Measurements from ENCODE around the gene SRP54.

The SRP54 gene

DNA sequence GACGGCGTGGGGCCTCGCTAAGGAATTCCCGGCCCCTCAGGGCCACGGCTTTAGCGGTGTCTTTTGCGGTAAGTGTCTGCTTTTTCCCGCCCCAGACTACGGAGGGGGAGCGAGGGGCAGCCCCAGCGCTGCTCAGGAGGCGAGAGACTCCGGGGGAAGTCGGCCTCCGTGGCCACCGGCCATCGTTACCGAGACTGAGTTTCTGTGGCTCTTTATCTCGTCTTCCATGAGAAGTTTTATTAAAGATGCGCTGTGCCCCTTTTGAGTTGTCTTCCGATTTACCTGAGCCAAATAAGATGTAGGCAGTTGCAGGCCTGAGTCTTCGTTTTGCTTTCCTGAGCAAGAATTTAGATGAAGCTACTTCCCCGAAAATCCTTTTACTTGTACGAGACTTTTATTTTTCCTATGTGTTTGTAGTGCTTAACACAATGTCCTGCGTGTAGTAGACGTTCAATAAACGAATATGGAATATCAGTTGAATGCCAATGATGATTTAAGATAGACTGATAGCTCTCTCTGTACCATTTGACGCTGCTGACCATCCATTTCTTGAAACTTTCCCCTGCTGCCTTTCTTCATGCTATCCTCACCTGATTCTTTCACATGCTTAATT is 462 bp downstream of the SRP54 start:
- no peak for DNase-seq (ENCODE audit: low read depth)
- peak overlapping the region; percentile 82 for H3K4me3 ChIP-seq (ENCODE audit: low read depth, low read length)
- TF ChIP-seq, protein P1, sequence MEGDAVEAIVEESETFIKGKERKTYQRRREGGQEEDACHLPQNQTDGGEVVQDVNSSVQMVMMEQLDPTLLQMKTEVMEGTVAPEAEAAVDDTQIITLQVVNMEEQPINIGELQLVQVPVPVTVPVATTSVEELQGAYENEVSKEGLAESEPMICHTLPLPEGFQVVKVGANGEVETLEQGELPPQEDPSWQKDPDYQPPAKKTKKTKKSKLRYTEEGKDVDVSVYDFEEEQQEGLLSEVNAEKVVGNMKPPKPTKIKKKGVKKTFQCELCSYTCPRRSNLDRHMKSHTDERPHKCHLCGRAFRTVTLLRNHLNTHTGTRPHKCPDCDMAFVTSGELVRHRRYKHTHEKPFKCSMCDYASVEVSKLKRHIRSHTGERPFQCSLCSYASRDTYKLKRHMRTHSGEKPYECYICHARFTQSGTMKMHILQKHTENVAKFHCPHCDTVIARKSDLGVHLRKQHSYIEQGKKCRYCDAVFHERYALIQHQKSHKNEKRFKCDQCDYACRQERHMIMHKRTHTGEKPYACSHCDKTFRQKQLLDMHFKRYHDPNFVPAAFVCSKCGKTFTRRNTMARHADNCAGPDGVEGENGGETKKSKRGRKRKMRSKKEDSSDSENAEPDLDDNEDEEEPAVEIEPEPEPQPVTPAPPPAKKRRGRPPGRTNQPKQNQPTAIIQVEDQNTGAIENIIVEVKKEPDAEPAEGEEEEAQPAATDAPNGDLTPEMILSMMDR (IDR thresholded peaks at IDR 0.05; ENCODE audit: insufficient read depth, low read depth, low read length, missing control alignments) = no peak

DNA sequence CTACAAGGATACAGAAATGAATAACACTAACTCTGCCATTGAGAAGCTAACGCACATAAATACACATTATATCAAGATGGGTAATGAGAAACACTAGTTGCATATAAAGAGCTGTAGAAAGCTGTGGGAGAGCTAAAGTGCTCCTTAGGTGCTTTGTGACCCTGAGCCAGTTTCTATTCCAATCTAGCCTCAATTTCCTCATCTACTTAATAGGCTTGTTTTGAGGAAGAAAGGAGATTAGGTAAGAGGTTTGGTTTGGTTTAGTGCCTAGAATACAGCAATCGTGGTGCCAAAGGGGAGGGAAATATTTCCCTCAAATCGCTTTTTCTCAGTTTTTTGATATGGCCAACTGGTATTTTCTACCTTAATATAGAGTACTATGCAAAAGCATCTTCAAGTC is 994 bp downstream of the SRP54 start:
- TF ChIP-seq, protein P1 (IDR thresholded peaks at IDR 0.05; ENCODE audit: insufficient read depth, low read depth, low read length, missing control alignments) = no peak
- no peak for DNase-seq (ENCODE audit: low read depth)
- peak overlapping the region; percentile 82 for H3K4me3 ChIP-seq (ENCODE audit: low read depth, low read length)

DNA sequence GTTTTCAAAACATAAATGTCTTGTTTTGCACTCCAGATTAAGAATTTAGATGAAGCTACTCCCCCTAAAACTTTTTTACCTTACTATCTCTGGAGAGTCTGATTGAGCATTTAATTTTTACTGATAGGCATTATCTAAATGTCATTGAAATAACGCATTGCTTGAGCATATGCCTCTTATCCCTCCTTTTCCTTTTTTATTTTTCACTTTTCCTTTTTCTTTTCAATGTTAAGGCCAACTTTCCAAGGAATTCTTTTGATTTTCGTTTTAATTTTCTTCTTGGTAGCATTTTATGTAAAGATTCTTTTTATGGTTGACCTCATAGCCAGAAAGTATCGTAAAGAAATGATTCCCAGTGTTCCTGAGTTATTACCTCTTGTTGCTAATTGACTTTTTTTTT is 2.9 kb downstream of the SRP54 start:
- DNase-seq (ENCODE audit: low read depth) = no peak
- no peak overlapping the region for H3K4me3 ChIP-seq (ENCODE audit: low read depth, low read length)
- TF ChIP-seq, protein P1 (IDR thresholded peaks at IDR 0.05; ENCODE audit: insufficient read depth, low read depth, low read length, missing control alignments) = no peak

DNA sequence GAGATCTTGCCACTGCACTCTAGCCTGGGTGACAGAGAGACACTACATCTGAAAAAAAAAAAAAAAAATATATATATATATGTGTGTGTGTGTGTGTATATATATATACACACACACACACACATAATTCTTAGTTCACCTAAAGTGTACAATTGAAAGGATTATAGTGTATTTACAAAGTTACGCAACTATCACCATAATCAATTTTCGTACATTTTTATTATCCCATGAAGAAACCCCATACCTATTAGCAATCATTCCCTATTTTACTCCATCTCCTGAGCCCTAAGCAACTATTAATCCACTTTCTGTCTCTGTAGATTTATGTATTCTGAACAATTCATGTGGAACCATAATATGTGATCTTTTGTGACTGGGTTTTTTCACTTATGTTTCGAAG is 4.4 kb downstream of the SRP54 start:
- H3K4me3 ChIP-seq (ENCODE audit: low read depth, low read length) = no peak overlapping the region
- TF ChIP-seq, protein P1 (IDR thresholded peaks at IDR 0.05; ENCODE audit: insufficient read depth, low read depth, low read length, missing control alignments) = no peak
- DNase-seq (ENCODE audit: low read depth) = no peak

DNA sequence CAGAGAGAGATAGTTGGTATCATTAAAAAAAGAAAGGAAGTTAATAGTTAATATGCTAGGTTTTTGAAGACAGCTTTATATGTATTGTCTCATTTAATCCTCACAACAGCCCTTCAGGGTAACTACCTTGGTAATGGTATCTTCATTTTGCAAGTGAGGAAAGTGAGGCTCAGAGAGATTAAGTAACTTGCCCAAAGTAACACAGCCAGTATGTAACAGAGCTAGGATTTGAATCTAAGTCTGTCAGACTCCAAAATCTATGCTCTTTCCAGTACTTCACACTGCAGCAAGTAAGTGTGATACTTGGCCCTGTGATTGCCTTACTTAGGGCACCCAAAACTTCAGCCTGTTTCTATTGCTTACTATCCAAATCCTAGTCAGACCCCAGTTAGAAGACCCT is 7.0 kb downstream of the SRP54 start:
- TF ChIP-seq, protein P1 (IDR thresholded peaks at IDR 0.05; ENCODE audit: insufficient read depth, low read depth, low read length, missing control alignments) = no peak
- no peak overlapping the region for H3K4me3 ChIP-seq (ENCODE audit: low read depth, low read length)
- no peak for DNase-seq (ENCODE audit: low read depth)

DNA sequence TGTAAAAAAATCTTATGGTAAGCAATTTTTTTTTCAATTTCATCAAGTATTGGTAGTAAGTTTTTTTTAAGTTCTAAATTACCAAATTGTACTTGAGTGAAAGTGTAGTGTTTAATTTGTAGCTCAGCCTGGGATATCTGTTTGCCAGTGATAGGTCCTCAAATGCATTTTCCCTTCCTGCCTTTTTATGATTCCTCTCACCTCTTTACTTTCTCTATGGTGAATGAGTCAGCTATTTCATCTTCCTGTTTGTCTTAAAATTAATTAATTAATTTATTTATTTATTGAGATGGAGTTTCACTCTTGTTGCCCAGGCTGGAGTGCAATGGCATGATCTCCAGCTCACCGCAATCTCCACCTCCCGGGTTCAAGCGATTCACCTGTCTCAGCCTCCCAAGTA is 10.6 kb downstream of the SRP54 start:
- DNase-seq (ENCODE audit: low read depth) = no peak
- H3K4me3 ChIP-seq (ENCODE audit: low read depth, low read length) = no peak overlapping the region
- TF ChIP-seq, protein P1 (IDR thresholded peaks at IDR 0.05; ENCODE audit: insufficient read depth, low read depth, low read length, missing control alignments) = no peak

DNA sequence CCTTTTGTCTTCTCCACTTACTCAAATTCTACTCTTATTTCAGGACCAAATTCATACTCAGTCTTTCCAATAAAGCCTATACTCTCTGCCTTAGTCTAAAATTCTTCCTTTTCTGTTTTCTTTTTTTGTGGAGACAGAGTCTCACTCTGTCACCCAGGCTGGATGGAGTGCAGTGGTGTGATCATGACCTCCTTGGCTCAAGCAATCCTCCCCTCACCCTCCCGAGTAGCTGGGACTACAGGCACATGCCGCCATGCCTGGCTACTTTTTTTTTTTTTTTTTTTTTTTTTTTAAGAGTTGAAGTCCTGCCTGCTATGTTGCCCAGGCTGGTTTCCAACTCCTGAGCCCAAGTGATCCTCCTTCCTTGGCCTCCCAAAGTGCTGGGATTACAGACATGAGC is 11.9 kb downstream of the SRP54 start:
- TF ChIP-seq, protein P1 (IDR thresholded peaks at IDR 0.05; ENCODE audit: insufficient read depth, low read depth, low read length, missing control alignments) = no peak
- no peak overlapping the region for H3K4me3 ChIP-seq (ENCODE audit: low read depth, low read length)
- no peak for DNase-seq (ENCODE audit: low read depth)
